OCI-LY1 (cell line): ENCODE results near the gene ZBTB21.

Experiments used
- EZH2 ChIP-seq: fragments of 200-600 bp; sonication (generic), shearing (Covaris generic); IDR thresholded peaks from 2 replicates; pipeline ENCODE4 v1.8.0; 2017; ENCODE audit warnings: borderline replicate concordance, mixed run types, mild to moderate bottlenecking, antibody characterized with exemption, low read length, moderate library complexity, mixed read lengths
- TF ChIP-seq, protein P1 (sequence below): fragments of 200-600 bp; sonication (generic), shearing (Covaris generic); IDR thresholded peaks from 2 replicates; pipeline ENCODE4 v1.5.1; 2017; ENCODE audit warnings: mild to moderate bottlenecking, antibody characterized with exemption, low read length, moderate library complexity, mixed read lengths

DNA sequence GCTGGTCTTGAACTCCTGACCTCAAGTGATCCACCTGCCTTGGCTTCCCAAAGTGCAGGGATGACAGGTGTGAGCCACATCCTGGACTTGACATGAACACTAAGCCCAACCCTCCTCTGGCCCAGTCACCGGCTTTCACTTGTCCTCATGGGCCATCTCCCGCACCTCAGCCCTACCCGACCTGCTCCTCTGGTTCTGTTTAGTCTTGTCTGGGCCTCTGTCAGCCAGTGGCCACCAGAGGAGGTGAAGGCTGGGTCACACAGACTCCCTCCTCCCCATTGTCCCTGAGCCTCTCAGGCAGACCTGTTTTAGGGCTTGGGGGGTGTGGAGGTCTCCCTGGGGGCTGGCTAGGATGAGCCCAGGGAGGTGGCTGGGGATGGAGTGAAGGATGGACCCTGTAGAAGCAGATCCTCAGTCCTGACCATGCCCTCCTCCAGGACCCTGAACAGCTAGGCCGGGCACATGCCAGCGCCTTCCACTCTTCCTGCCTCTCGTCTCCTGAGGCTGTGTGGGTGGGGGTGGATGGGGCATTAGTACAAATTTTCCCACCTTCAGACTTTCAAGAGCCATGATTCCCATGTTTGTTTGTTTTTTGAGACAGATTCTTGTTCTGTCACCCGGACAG, 34.8 kb upstream of the ZBTB21 start:
- TF ChIP-seq, protein P1, sequence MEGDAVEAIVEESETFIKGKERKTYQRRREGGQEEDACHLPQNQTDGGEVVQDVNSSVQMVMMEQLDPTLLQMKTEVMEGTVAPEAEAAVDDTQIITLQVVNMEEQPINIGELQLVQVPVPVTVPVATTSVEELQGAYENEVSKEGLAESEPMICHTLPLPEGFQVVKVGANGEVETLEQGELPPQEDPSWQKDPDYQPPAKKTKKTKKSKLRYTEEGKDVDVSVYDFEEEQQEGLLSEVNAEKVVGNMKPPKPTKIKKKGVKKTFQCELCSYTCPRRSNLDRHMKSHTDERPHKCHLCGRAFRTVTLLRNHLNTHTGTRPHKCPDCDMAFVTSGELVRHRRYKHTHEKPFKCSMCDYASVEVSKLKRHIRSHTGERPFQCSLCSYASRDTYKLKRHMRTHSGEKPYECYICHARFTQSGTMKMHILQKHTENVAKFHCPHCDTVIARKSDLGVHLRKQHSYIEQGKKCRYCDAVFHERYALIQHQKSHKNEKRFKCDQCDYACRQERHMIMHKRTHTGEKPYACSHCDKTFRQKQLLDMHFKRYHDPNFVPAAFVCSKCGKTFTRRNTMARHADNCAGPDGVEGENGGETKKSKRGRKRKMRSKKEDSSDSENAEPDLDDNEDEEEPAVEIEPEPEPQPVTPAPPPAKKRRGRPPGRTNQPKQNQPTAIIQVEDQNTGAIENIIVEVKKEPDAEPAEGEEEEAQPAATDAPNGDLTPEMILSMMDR = no peak
- TF ChIP-seq EZH2 = no peak
